ENCODE results near the gene KRT32.

- TF ChIP-seq EZH2 (IDR thresholded peaks at IDR 0.05; ENCODE audit: insufficient read depth, low read length) (no peak), CTCF (IDR thresholded peaks at IDR 0.05; ENCODE audit: insufficient read depth, low read depth, low read length) (no peak)
Observed at GRCh38 chr17:41415833-41416335, 51.3 kb downstream of the KRT32 start.

Measured in astrocyte (in vitro differentiated cells and primary cell).